Neural progenitor cell (in vitro differentiated cells): ENCODE data around the gene COPS8.

Experiments used
- EZH2 ChIP-seq: fragments of 200-600 bp; sonication (generic); IDR thresholded peaks from 2 replicates; pipeline ENCODE4 v1.6.1; 2017; ENCODE audit warnings: antibody characterized with exemption, mild to moderate bottlenecking, moderate library complexity
- EZH2phosphoT487 ChIP-seq: fragments of 200-600 bp; sonication (generic); IDR thresholded peaks from 2 replicates; pipeline ENCODE4 v1.6.1; 2017; ENCODE audit warnings: antibody characterized with exemption
- TF ChIP-seq, protein P1 (sequence below): fragments of 200-600 bp; sonication (generic); IDR thresholded peaks from 2 replicates; pipeline ENCODE4 v1.5.1; 2017; ENCODE audit warnings: antibody characterized with exemption, mild to moderate bottlenecking

DNA sequence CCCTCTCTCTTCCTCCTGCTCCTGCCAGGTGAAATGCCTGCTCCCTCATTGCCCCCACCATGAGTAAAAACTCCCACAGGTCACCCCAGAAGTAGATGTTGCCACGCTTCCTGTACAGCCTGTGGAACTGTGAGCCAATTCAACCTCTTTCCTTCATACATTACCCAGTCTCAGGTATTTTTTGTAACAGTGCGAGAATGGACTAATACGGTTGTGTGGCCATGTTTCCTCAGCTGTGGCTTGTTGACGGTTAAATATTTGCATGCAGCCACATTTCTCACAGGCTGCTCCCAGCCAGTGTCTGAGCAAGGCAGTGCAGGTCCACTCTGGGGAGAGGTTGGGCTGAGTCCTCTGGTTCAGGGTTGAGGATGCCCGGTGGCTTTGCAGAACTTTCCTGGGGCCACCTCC, 27.8 kb upstream of the COPS8 start:
- TF ChIP-seq, protein P1, sequence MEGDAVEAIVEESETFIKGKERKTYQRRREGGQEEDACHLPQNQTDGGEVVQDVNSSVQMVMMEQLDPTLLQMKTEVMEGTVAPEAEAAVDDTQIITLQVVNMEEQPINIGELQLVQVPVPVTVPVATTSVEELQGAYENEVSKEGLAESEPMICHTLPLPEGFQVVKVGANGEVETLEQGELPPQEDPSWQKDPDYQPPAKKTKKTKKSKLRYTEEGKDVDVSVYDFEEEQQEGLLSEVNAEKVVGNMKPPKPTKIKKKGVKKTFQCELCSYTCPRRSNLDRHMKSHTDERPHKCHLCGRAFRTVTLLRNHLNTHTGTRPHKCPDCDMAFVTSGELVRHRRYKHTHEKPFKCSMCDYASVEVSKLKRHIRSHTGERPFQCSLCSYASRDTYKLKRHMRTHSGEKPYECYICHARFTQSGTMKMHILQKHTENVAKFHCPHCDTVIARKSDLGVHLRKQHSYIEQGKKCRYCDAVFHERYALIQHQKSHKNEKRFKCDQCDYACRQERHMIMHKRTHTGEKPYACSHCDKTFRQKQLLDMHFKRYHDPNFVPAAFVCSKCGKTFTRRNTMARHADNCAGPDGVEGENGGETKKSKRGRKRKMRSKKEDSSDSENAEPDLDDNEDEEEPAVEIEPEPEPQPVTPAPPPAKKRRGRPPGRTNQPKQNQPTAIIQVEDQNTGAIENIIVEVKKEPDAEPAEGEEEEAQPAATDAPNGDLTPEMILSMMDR: no peak
- TF ChIP-seq EZH2: no peak
- TF ChIP-seq EZH2phosphoT487: no peak
